SH-SY5Y (cell line): Measurements from ENCODE around the gene CRACDL.

Experiments
- GATA2 ChIP-seq: IDR thresholded peaks from 2 replicates; pipeline ENCODE4 v1.6.1; 2011; ENCODE audit warnings: mild to moderate bottlenecking, low read depth, low read length
- GATA3 ChIP-seq: IDR thresholded peaks from 2 replicates; pipeline ENCODE4 v1.6.1; 2011; ENCODE audit warnings: low read depth, mild to moderate bottlenecking, low read length, moderate library complexity

Gene CRACDL

GRCh38 chr2:98935111-98935770 lies 784 bp downstream of the CRACDL start:
- TF ChIP-seq GATA2, result no peak
- no peak for TF ChIP-seq GATA3

- no peak for TF ChIP-seq GATA3
- no peak for TF ChIP-seq GATA2
Observed at GRCh38 chr2:98932778-98933343, 3.2 kb downstream of the CRACDL start.

- TF ChIP-seq GATA3 (no peak), GATA2 (no peak)
Observed at GRCh38 chr2:98932164-98932563, 3.9 kb downstream of the CRACDL start.

- TF ChIP-seq GATA2, result peak; percentile 64
- TF ChIP-seq GATA3, result no peak
Observed at GRCh38 chr2:98931596-98931995, 4.4 kb downstream of the CRACDL start.

- TF ChIP-seq GATA3, result no peak
- no peak for TF ChIP-seq GATA2
Observed at GRCh38 chr2:98929920-98930319, 6.1 kb downstream of the CRACDL start.

- TF ChIP-seq GATA2 (no peak), GATA3 (no peak)
Observed at GRCh38 chr2:98928242-98928641, 7.8 kb downstream of the CRACDL start.

GRCh38 chr2:98927027-98927426 lies 9.0 kb downstream of the CRACDL start:
- TF ChIP-seq GATA3 (no peak), GATA2 (no peak)

GRCh38 chr2:98926601-98927000 lies 9.4 kb downstream of the CRACDL start:
- TF ChIP-seq GATA2 (no peak), GATA3 (no peak)

GRCh38 chr2:98924910-98925309 lies 11.1 kb downstream of the CRACDL start:
- TF ChIP-seq GATA3, result no peak
- TF ChIP-seq GATA2, result no peak

GRCh38 chr2:98924038-98924830 lies 11.8 kb downstream of the CRACDL start:
- TF ChIP-seq GATA3 (no peak), GATA2 (no peak)

- no peak for TF ChIP-seq GATA2
- no peak for TF ChIP-seq GATA3
Observed at GRCh38 chr2:98923244-98923940, 12.6 kb downstream of the CRACDL start.

- TF ChIP-seq GATA3 (no peak), GATA2 (no peak)
Observed at GRCh38 chr2:98921062-98921461, 15.0 kb downstream of the CRACDL start.

- TF ChIP-seq GATA2 (no peak), GATA3 (no peak)
Observed at GRCh38 chr2:98917031-98917471, 19.0 kb downstream of the CRACDL start.

GRCh38 chr2:98915751-98916358 lies 20.2 kb downstream of the CRACDL start:
- no peak for TF ChIP-seq GATA3
- no peak for TF ChIP-seq GATA2
